ENCODE measurements around the gene SLC28A1. TPM values are rescaled to one million over a fixed set of nuclear protein-coding genes. Genes with fewer than 3 reads are reported as not detected.

Gene SLC28A1
- total RNA-seq, 1 donor from 2014 or later = 0.19 TPM

- Mint-ChIP-seq H3K27ac (no peak overlapping the region), H3K4me1 (ENCODE audit: unreplicated experiment) (no peaks in the 10 kb centered on the region), H3K9me3 (no peaks in the 10 kb centered on the region), H3K27me3 (no peaks in the 10 kb centered on the region), H3K4me3 (no peak overlapping the region), H3K36me3 (peaks cover 4% of the 10 kb centered on the region)
- no peak for TF ChIP-seq CTCF (conservative IDR thresholded peaks at IDR 0.05)
- DNase-seq (ENCODE audit: extremely low spot score, unreplicated experiment) = no peak
Observed at GRCh38 chr15:84856731-84857417, 27.6 kb upstream of the SLC28A1 start.

GRCh38 chr15:84857418-84858004 is 27.0 kb upstream of the SLC28A1 start:
- no peak for TF ChIP-seq CTCF (conservative IDR thresholded peaks at IDR 0.05)
- H3K9me3 Mint-ChIP-seq = no peaks in the 10 kb centered on the region
- no peak for DNase-seq (ENCODE audit: extremely low spot score, unreplicated experiment)
- H3K27me3 Mint-ChIP-seq = no peaks in the 10 kb centered on the region
- no peaks in the 10 kb centered on the region for H3K4me1 Mint-ChIP-seq (ENCODE audit: unreplicated experiment)
- H3K4me3 Mint-ChIP-seq = no peak overlapping the region
- H3K27ac Mint-ChIP-seq = no peak overlapping the region
- peaks cover 4% of the 10 kb centered on the region for H3K36me3 Mint-ChIP-seq

- Mint-ChIP-seq H3K4me3 (no peak overlapping the region), H3K36me3 (peaks cover 4% of the 10 kb centered on the region), H3K9me3 (no peaks in the 10 kb centered on the region), H3K4me1 (ENCODE audit: unreplicated experiment) (no peaks in the 10 kb centered on the region), H3K27me3 (no peaks in the 10 kb centered on the region), H3K27ac (no peak overlapping the region)
- DNase-seq (ENCODE audit: extremely low spot score, unreplicated experiment) = no peak
- TF ChIP-seq CTCF (conservative IDR thresholded peaks at IDR 0.05) = no peak
Observed at GRCh38 chr15:84858231-84858630, 26.2 kb upstream of the SLC28A1 start.

GRCh38 chr15:84859144-84859543 is 25.3 kb upstream of the SLC28A1 start:
- no peak for DNase-seq (ENCODE audit: extremely low spot score, unreplicated experiment)
- H3K4me3 Mint-ChIP-seq = no peak overlapping the region
- H3K9me3 Mint-ChIP-seq = no peaks in the 10 kb centered on the region
- no peaks in the 10 kb centered on the region for H3K4me1 Mint-ChIP-seq (ENCODE audit: unreplicated experiment)
- TF ChIP-seq CTCF (conservative IDR thresholded peaks at IDR 0.05) = no peak
- H3K36me3 Mint-ChIP-seq = peaks cover 4% of the 10 kb centered on the region
- H3K27me3 Mint-ChIP-seq = no peaks in the 10 kb centered on the region
- peak overlapping the region; percentile 78 for H3K27ac Mint-ChIP-seq

- Mint-ChIP-seq H3K4me3 (no peak overlapping the region), H3K9me3 (no peaks in the 10 kb centered on the region), H3K27ac (peak overlapping the region; percentile 48)
Observed at GRCh38 chr15:84859651-84860050, 24.8 kb upstream of the SLC28A1 start.

More at GRCh38 chr15:84859651-84860050, 24.8 kb upstream of the SLC28A1 start:
- DNase-seq (ENCODE audit: extremely low spot score, unreplicated experiment) = no peak
- H3K27me3 Mint-ChIP-seq = no peaks in the 10 kb centered on the region
- peaks cover 4% of the 10 kb centered on the region for H3K36me3 Mint-ChIP-seq
- TF ChIP-seq CTCF (conservative IDR thresholded peaks at IDR 0.05) = no peak
- H3K4me1 Mint-ChIP-seq (ENCODE audit: unreplicated experiment) = no peaks in the 10 kb centered on the region
